HG03095 (cell line): ENCODE results near the gene IGFALS.

Experiments
- ATAC-seq: cut with Tn5 transposase; IDR thresholded peaks from one replicate; pipeline ENCODE4 v1.9.1; 2021; ENCODE audit warnings: moderate library complexity; ENCODE audit not compliant: unreplicated experiment

Gene IGFALS

DNA sequence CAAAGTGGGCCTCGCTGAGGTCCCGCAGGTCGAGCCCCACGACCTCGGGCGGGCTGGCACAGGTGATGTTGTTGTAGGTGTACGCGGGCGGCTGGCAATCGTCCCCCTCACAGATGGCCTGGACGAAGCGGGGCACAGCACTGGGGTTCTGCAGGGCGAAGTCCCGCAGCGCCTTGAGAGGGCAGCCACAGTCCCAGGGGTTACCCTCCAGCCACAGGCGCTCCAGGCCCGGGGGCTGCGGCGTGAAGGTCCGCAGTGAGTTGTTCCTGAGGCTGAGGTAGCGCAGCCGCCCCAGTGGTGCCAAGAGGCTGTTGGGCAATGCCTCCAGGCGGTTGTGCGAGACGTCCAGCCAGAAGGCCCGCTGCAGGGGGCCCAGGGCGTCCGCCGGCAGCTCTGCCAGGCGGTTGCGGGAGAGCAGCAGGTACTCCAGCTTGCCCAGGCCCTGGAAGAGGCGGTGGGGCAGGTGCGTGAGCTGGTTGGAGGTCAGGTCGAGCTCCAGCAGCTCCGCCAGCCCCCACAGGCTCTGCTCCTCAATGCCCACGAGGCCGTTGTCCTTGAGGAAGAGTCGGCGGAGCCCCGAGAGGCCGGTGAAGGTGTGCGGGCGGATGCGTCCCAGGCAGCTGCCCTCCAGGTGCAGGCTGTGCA lies 2.8 kb downstream of the IGFALS start:
- ATAC-seq: no peak

DNA sequence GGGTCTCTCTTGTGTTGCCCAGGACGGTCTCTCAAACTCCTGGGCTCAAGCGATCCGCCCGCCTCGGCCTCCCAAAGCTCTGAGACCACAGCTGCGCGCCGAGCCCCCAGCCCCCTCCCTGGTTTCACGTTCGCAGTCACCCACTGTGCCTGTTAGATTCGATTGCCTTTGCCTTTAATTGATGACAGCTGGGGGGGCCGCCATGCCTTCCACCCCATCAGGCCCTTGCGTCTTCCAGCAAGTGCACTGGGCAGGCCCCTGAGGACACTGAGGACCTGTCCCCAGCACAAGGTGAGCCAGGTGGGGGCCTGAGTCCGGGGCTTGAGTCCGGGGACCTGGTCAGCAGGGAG lies 3.3 kb downstream of the IGFALS start:
- no peak for ATAC-seq

DNA sequence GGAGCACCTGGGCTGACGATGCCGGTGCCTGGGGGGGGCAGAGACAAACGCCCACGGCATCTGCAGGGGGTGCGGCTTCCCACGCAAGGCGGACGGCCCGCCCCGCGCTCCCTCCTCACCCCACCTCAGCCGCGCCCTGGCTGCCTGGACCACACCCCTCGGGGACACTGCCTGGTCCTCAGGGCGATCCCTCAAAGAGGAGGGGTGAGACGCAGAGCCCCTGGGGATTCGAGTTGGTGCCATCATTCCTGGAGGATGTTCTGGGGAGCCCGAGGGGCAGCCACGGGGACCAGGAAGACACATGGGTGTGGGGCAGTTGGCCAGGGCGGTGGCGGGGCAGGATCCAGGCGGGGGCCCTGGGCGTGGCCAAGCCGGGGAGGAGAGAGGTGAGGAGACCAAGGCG lies 3.9 kb downstream of the IGFALS start:
- ATAC-seq: no peak

DNA sequence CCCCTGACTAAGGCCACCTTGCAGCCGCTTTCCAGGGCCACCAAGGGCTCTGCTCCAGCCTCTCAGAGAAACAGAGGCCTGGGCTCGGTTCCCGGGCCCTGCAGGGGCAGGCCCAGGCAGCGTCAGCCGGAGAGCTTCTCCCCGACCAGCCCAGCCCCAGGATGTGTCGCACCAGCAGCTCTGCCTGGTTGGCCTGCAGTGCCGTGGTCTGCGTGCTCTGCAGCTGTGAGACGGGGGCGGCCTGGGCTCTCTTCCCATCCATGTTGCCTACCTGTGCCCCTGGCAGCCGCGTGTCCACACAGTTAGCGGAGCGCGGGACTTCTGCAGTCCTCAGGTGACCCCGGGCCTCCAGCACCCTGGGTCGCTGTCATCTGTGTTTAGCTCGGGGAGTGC lies 4.8 kb downstream of the IGFALS start:
- no peak for ATAC-seq

DNA sequence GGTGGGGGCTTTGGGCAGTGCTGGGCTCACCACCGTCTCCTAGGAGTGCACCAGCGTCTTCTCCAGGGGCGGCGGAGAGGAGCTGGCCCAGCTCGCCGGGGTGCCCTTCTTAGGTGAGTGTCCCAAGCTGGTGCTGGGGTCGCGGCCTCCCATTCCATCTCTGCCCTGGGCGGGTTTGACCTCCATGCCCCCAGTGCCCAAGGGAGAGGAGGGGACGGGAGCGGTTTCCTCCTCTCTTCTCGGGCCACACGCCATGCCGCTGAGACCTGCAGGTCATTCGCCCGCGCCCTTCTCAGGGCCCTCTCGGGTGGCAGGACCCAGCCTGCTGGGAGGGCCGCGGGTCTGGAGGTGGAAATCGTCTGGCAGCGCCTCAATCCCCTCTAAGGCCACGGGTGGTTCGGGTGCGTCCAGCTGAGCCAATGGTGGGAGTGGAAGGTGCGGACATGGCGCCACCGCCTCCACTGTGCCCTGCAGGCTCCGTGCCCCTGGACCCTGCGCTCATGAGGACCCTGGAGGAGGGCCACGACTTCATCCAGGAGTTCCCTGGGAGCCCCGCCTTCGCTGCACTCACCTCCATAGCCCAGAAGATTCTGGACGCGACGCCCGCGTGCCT lies 5.3 kb downstream of the IGFALS start:
- no peak for ATAC-seq

DNA sequence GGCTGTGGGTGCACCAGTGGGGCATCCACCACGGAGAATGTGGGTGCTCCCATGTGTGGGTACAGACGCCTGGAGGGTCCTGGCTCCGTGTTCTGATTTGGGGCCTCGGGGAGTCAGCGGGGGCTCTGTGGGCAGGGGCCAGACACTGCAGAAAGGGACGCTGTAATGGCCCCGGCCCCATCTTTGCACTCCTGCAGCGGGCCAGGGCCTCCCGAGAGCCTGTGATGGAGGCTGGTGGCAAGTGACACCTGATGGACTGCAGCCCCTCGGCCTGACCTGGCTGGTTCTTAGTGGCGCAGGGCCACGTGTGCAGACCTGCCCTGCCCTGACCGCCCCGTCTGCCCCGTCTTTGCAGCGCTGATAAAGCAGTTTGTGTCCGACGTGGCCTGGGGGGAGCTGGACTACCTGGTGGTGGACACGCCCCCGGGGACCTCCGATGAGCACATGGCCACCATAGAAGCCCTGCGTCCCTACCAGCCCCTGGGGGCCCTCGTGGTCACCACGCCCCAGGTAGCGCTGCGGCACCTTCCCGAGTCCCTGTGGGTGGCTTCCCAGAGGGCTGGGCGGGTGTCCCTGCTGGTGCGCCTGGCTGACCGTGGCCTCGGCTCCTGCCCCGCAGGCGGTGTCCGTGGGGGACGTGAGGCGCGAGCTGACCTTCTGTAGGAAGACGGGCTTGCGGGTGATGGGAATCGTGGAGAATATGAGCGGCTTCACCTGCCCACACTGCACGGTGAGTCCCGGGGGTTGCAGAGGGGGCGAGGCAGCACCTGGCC lies 6.0 kb downstream of the IGFALS start:
- ATAC-seq: no peak

DNA sequence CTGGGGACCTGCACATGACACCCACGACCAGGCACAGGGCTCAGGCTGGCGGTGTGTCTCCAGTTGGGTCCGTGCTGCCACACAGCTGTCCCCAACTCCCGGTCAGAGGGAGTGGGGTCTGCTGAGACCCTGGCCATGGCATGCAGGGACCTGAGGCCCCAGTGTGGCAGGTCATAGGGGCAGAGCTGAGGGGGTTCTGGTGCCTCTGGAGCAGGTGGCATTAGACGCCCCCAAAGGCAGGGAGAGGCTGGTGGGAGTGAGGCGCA lies 6.5 kb downstream of the IGFALS start:
- ATAC-seq: no peak

DNA sequence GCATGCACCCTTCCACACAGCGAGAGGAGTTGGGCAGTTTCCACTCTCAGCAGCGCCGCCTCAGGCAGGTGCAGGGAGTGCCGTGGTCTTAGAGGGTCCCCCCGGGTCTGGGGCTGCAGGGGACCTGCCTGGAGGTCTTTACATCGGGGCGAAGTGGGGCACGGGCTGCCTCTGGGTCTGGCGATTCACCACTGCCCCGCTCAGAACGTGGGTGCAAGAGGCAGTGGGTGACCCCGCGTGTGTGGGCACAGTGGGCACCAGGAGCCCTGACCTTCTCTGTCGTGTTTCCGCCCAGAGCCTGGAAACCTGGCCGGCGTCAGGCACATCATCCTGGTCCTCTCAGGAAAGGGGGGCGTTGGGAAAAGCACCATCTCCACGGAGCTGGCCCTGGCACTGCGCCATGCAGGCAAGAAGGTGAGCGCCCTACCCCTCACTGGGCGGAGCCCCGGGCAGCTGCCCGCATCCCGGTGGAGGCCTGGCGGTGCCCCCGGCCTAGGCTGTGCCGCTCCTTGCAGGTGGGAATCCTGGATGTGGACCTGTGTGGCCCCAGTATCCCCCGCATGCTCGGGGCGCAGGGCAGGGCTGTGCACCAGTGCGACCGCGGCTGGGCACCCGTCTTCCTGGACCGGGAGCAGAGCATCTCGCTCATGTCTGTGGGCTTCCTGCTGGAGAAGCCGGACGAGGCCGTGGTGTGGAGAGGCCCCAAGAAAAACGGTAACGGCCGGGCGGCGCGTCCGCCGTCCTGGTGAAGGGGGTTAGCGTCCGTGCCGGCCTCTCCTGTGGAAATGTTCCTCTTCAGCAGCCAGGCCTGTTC lies 7.1 kb downstream of the IGFALS start:
- no peak for ATAC-seq

DNA sequence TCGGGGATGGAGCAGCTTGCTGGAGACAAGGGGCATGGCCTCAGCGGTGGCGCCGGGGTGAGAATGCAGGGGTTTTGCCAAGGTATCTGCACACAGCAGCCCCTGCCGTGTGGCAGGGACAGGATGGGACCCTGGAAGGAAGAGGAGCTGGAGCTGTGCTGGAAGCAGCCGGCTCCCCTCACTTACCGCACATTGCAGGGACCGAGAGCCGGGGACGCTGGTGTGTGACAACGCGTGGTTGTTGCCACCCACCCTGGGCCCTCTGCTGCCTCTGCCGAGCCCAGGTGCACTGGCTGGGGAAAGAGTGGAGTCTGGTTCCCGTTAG lies 7.7 kb downstream of the IGFALS start:
- ATAC-seq: no peak

DNA sequence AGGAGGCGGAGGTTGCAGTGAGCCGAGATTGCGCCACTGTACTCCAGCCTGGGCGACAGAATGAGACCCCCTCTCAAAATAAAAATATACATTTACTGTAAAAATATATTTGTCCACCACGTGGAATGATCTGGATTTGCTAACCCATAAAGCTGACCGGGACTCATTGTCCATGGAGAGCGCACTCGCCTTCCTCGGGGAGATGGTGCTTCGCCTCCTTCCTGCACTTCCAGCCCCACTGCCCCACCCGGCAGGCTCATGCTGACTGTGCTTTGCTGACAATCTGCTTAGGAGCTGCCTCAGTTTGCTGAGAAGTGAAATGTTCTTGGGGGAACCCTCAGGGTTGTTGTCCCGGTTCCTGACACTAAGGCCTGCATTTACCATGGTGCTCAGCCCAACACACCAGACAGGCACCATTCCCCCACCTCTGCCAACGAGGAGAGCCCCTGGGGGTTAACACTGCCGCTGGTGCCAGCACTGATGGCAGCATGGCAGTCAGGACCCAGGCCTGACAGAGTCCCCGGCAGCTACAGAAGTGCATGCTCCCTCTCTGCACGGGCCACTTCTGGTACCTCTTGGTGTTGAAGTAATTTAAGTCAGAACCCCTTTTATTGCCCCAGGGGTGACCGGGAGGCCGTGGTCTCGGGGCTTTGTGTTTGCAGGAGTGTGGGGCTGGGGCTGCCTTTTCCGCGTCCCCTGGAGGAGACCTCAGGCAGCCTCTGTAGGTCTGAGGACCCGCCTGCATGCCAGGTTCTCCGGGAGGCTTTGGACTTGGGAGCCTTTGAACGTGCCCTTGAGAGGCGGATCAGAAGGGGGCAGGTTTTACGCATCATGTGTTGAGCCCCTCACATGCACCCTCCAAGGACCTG lies 8.3 kb downstream of the IGFALS start:
- ATAC-seq: no peak

DNA sequence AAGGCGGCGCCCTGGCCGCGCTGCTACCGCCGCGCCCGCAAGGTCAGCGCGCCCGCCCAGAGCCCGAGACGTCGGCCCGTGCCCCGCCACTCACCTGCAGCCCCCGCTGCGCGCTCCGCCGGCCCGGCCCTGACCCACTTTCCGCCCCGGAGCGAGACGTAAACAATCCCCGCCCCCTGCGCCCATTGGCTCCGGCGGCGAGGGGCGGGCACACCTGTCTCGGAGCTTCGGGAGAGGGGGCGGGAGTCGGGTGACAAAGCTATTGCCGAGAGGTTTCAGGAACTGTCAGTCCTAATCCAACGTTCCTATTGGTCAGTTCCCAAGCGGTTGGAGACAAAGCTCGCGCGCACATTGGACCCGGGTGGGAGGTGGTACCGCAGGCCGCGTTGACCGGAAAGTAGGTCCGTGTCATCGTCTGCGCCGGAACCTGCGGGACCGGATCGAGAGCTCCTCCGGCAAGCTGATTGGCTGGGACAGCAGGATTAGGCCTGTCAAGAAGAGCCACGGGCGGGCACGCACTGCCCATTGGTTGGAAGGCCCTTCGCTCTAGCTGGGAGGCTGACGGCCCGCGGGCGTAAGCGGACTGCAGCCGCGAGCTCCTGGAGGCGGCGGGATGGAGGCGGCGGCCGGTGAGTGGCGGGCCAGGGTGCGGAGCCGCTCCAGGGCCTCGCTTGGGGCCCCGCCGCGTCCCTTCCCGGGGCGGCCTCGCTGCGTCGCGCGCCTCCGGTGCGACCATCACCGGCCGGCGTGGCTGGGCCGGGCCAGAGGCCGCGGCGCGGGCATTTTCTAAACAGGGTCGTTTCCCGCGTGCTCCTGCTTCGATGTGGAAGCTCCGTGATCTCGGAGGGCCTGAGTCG lies 10.9 kb downstream of the IGFALS start, which contains the start of the genes NUBP2 and SPSB3:
Gene NUBP2, plus strand, starts transcription at position 553 of the 857 bp plus-strand sequence. Its CDS starts 61 bp downstream, at position 614.
Gene SPSB3, minus strand, starts transcription at position 164 of the 857 bp plus-strand sequence. CDS start 1,088 bp downstream, outside the sequence.
- peak; percentile 73 for ATAC-seq

DNA sequence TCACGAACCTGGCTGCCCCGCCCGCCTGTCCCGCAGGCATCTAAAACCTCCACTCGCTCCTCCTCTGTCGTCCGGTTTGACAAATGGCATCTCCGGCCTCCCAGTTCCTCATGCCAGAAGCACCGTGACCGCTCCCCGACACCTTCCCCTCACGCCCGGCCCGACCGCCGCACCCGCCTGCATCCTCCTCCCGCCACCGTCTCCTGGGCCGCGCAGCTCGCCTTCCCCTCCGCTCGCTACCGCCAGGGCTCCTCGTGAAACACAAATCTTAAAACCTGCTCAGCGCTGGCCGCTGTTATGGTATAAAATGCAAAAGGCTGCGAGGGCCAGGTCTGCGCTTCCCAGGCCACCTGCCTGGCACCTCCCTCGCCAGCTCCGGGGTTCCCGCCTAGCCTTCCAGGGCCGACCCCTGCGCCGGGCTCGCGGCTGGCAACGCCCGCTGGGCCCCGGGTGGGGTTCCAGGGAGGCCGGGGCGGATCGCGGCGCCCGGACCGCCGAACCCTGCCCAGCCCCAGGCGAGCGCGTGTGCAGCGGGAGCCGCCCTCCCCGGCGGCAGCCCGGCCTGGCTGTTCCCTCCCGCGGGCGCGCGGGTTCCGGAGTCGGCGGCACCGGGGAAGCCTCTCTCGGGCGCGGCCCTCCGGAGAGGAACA lies 11.6 kb downstream of the IGFALS start:
- no peak for ATAC-seq

DNA sequence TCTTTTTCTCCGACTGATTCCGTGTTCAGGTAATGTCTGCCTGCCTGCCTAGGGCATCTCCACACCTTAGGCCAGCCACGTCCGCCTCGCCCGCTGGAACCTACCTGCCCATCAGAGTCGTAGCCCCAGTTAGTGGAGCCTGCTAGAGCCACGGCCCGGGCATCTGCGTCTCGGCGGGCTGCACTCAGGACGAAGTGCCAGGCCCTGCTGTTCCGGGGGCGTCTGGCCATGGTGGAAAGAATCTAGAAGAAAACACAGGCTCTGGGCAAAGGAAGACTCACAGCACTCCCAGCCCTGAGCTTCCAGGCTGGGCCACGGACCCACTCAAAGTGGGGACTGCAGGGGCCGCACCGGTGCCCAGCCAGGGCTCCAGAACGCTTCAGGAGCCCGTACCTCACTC lies 12.3 kb downstream of the IGFALS start:
- ATAC-seq: no peak

DNA sequence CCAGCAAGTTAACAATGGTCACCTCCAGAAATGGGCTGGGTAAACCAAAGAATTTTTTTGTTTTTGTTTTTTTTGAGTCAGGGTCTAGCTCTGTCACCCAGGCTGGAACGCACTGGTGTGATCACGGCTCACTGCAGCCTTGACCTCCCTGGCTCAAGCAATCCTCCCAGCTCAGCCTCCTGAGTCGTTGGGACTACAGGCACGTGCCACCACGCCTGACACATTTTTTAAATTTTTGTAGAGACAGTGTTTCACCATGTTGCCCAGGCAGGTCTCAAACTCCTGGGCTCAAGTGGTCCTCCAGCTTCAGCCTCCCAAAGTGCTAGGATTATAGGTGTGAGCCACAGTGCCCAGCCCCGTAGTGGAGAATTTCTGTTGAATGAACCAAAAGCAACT lies 12.8 kb downstream of the IGFALS start:
- ATAC-seq: no peak

DNA sequence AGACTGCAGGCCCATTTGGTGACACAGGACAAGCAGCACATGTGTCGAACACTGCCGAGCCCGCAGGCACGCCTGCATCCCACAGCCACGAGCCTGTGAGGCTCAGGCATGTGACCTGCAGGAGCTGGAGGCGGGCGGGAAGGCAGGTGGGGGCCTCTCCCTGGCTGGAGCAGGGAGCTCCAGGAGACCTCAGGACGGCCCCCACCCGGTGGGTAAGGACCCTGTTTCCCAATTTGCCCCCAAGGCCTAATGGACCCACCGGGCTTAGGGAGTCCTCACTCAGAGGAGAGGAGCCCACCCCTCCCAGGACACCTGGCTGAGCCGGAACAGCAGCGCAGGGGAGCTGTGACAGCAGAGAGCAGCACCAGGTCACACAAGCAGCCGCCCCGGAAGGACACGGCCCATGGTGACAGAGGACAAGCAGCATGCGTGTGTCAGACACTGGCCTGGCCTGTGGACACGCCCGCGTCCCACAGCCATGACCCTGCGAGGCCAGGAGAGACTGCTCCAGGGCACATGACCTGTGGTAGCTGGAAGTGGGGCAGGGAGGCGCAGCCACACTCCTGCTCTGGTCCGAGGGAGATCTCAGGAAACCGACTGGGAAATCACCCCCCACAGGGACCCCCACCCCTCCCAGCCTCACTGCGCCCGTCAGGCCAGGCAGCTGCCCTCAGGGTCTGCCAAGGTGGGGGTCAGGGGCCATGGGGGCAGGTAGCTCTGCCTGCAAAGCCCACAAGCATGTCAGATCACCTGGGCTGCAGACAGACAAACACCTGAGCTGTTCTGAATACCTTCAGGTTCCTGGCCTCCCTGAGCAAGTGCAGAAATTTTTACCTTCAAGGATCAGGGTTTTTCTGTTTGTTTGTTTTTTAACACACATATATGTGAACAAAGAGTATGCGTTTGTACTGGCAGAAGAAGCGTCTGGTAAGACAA lies 13.5 kb downstream of the IGFALS start:
- ATAC-seq: no peak

DNA sequence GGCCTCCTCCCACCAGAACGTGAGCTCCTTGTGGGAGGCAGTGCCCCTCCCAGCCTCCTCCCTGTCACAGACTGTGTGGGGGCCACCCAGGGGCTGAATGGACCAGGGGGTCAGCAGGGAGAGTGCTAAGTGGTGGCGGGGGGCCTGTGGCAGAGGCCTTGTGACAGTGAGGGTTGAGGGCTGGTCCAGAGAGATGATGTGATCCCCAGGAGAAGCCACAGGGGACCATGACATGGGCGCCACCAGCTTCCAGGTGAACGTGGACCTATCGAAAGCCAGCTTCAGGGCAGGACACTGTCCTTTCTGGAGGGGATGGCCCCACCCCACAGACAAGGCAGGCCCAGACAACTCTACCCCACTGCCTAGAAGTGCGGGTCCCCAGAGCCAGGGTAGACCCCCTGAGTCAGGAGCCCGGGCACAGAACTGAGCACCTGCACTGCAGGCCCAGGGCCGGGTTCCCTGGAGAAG lies 14.2 kb downstream of the IGFALS start:
- no peak for ATAC-seq

DNA sequence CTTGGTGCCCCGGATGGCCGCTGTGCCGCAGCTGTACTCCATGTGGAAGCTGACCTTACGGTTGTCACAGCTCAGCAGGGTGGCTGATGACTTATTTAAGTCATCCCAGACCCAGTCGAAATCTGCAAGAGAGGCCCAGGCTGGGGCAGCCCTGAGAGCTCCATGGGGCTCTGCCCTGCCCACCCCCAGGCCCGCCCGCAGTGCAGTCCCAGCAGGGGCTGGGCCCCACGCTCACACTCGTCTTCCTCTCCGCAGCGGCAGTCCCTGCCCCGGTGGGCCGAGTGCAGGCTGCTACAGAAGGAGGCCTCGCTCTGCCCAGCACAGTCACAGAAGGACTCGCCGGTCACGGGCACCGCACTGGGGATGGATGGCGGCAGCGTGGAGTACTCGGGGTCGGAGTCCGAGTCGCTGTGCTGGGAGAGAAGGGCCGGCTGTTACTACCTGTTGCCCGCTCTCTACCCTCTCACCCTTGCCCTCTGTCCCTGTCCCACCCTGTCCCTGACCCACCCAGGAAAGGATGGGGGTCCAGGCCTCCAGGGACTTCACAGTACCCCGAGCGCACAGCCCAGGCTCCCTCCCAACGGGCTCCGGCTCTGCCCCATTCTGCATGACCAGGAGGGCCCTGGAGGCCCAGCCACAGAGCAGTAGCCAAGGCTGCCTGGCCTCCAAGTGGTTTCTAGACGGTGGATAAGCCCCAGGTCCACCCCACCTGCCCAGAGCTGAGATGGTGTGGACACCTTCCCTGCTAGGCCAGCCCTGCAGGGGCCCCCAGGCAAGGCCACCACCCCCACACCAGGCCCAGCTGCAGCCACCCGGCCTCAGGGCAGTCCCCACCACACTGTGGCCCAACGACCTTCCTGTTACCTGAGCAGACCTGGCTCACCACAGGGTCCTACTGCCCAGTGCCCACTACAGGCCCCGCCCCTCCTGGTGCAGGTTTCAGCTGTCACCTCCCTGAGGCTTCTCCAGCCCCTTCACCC lies 15.0 kb downstream of the IGFALS start:
- ATAC-seq: no peak
